GM12872 (cell line): ENCODE results near the gene PSMB11.

Source experiments
- CTCF ChIP-seq: IDR thresholded peaks from 3 replicates; pipeline ENCODE4 v1.5.1; 2011; ENCODE audit warnings: low read depth, mild to moderate bottlenecking, low read length, moderate library complexity; ENCODE audit not compliant: insufficient read depth

PSMB11 gene

GRCh38 chr14:23043145-23043544 is 1.1 kb downstream of the PSMB11 start:
- no peak for TF ChIP-seq CTCF

GRCh38 chr14:23043754-23044153 is 1.7 kb downstream of the PSMB11 start:
- no peak for TF ChIP-seq CTCF

GRCh38 chr14:23044840-23045239 is 2.8 kb downstream of the PSMB11 start:
- TF ChIP-seq CTCF: no peak

- TF ChIP-seq CTCF: no peak
These were observed 3.7 kb downstream of the PSMB11 start for GRCh38 chr14:23045419-23046357.

GRCh38 chr14:23047034-23047634 is 5.1 kb downstream of the PSMB11 start:
- TF ChIP-seq CTCF: no peak

- no peak for TF ChIP-seq CTCF
These were observed 6.0 kb downstream of the PSMB11 start for GRCh38 chr14:23047751-23048693.

GRCh38 chr14:23049011-23049410 is 7.0 kb downstream of the PSMB11 start:
- no peak for TF ChIP-seq CTCF
